Activated CD4-positive, alpha-beta memory T cell treated with anti-CD3 and anti-CD28 coated beads for 36 hours (primary cell): ENCODE data around the gene CHAMP1. TPM values are rescaled to one million over a fixed set of nuclear protein-coding genes. Genes with fewer than 3 reads are reported as not detected.

Experiments used
- CTCF ChIA-PET: fragments of 350-600 bp; sonication (Branson Sonifier 250); formaldehyde crosslinking; loops from one replicate; lab custom pipeline; 2021; ENCODE audit warnings: antibody characterized with exemption, inconsistent platforms; lab: Charles Lee
- POLR2A ChIA-PET: fragments of 350-600 bp; sonication (Branson Sonifier 250); formaldehyde crosslinking; loops from one replicate; lab custom pipeline; 2021; ENCODE audit warnings: antibody characterized with exemption; lab: Charles Lee
- DNase-seq: peaks from one replicate; pipeline ENCODE4 v3.0.0-alpha.2; 2020
- H3K27ac Mint-ChIP-seq: one replicate; pipeline ENCODE4 v1.8.0; 2021; ENCODE audit warnings: mixed read lengths
- H3K27me3 Mint-ChIP-seq: one replicate; pipeline ENCODE4 v1.8.0; 2021; ENCODE audit warnings: mixed read lengths
- H3K36me3 Mint-ChIP-seq: one replicate; pipeline ENCODE4 v1.8.0; 2021; ENCODE audit warnings: mixed read lengths
- H3K4me1 Mint-ChIP-seq: one replicate; pipeline ENCODE4 v1.8.0; 2021; ENCODE audit warnings: low read depth, mixed read lengths
- H3K4me3 Mint-ChIP-seq: one replicate; pipeline ENCODE4 v1.8.0; 2021; ENCODE audit warnings: mild to moderate bottlenecking, mixed read lengths
- H3K9me3 Mint-ChIP-seq: one replicate; pipeline ENCODE4 v1.8.0; 2021; ENCODE audit warnings: mixed read lengths
- intact Hi-C: fragments of 100-400 bp; cut with micrococcal nuclease; formaldehyde crosslinking; loops from one replicate; pipeline ENCODE4 v1.15.1; 2023
- total RNA-seq, 2 experiments: library from RNA; stranded (reverse); gene quantifications; one replicate each; pipeline ENCODE4 v1.2.3, GENCODE V29; 2021

The CHAMP1 gene
- total RNA-seq, 2 experiments from 2014 or later, result 53.6 to 55.4 TPM

GRCh38 chr13:114304346-114305034, 9.8 kb upstream of the CHAMP1 start:
- H3K4me1 Mint-ChIP-seq, result no peaks in the 10 kb centered on the region
- H3K36me3 Mint-ChIP-seq, result peaks cover 30% of the 10 kb centered on the region
- H3K27me3 Mint-ChIP-seq, result no peaks in the 10 kb centered on the region
- CTCF ChIA-PET, result no interaction called here
- no peak for DNase-seq
- POLR2A ChIA-PET, result interaction anchor here (0.9 kb wide), 1 partner anchor 15 kb away, joined by 3 read pairs; no protein-coding TSS in a partner anchor
- no peaks in the 10 kb centered on the region for H3K9me3 Mint-ChIP-seq
- H3K27ac Mint-ChIP-seq, result no peak overlapping the region
- no peak overlapping the region for H3K4me3 Mint-ChIP-seq
- intact Hi-C loops, result no loop called here

GRCh38 chr13:114309086-114309485, 5.2 kb upstream of the CHAMP1 start:
- H3K4me1 Mint-ChIP-seq, result peaks cover 14% of the 10 kb centered on the region
- ChIA-PET POLR2A (no interaction called here), CTCF (no interaction called here)
- no peaks in the 10 kb centered on the region for H3K9me3 Mint-ChIP-seq
- intact Hi-C loops, result no loop called here
- H3K27me3 Mint-ChIP-seq, result no peaks in the 10 kb centered on the region
- H3K4me3 Mint-ChIP-seq, result no peak overlapping the region
- no peak overlapping the region for H3K27ac Mint-ChIP-seq
- no peak for DNase-seq
- H3K36me3 Mint-ChIP-seq, result peaks cover 13% of the 10 kb centered on the region

GRCh38 chr13:114309806-114310410, 4.4 kb upstream of the CHAMP1 start:
- no peak overlapping the region for H3K4me3 Mint-ChIP-seq
- peaks cover 11% of the 10 kb centered on the region for H3K36me3 Mint-ChIP-seq
- ChIA-PET CTCF (interaction anchor here (0.5 to 1.2 kb wide), 3 partner anchors 28 to 368 kb away, joined by 3 read pairs; partner anchors contain the start of gene UPF3A), POLR2A (no interaction called here)
- H3K27me3 Mint-ChIP-seq, result no peaks in the 10 kb centered on the region
- peaks cover 15% of the 10 kb centered on the region for H3K4me1 Mint-ChIP-seq
- intact Hi-C loops, result no loop called here
- H3K9me3 Mint-ChIP-seq, result no peaks in the 10 kb centered on the region
- no peak for DNase-seq
- H3K27ac Mint-ChIP-seq, result no peak overlapping the region

- H3K9me3 Mint-ChIP-seq, result no peaks in the 10 kb centered on the region
- no peak overlapping the region for H3K4me3 Mint-ChIP-seq
- peaks cover 23% of the 10 kb centered on the region for H3K4me1 Mint-ChIP-seq
- no peak overlapping the region for H3K27ac Mint-ChIP-seq
- DNase-seq, result no peak
- CTCF ChIA-PET, result interaction anchor here (0.9 to 1.2 kb wide), 3 partner anchors 29 to 82 kb away, joined by 3 read pairs; partner anchors contain the start of gene UPF3A
- H3K27me3 Mint-ChIP-seq, result no peaks in the 10 kb centered on the region
- H3K36me3 Mint-ChIP-seq, result peaks cover 17% of the 10 kb centered on the region
- POLR2A ChIA-PET, result no interaction called here
- intact Hi-C loops, result no loop called here
These were observed 3.3 kb upstream of the CHAMP1 start for GRCh38 chr13:114310956-114311355.

- POLR2A ChIA-PET, result no interaction called here
- H3K9me3 Mint-ChIP-seq, result no peaks in the 10 kb centered on the region
- H3K27ac Mint-ChIP-seq, result no peak overlapping the region
- H3K36me3 Mint-ChIP-seq, result peaks cover 15% of the 10 kb centered on the region
- H3K4me3 Mint-ChIP-seq, result no peak overlapping the region
- no peak for DNase-seq
- CTCF ChIA-PET, result interaction anchor here (1.1 to 1.2 kb wide), 2 partner anchors 28 to 83 kb away, joined by 3 read pairs; no protein-coding TSS in a partner anchor
- no peaks in the 10 kb centered on the region for H3K27me3 Mint-ChIP-seq
- H3K4me1 Mint-ChIP-seq, result peaks cover 23% of the 10 kb centered on the region
- intact Hi-C loops, result no loop called here
These were observed 2.9 kb upstream of the CHAMP1 start for GRCh38 chr13:114311387-114311786.

DNA sequence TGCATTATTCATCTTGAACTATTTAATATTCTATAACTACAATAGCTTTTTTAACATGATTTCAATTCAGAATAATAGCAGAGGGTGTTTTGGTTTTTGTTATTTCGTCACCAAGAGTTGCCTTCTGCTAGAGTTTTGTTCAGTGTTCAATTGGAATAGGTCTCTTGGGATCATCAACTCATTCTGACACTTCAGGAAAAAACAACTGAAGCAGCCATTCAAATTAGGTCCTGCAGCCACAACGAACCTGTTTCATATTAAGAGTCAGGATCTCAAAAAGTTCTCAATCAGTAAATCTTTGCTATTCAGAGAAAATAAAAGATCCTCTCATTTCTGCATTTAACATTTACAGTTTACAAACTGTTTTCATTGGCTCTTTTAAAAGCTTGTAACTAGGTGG, 2.4 kb upstream of the CHAMP1 start:
- Mint-ChIP-seq H3K27ac (no peak overlapping the region), H3K36me3 (peaks cover 17% of the 10 kb centered on the region), H3K4me1 (peaks cover 28% of the 10 kb centered on the region), H3K9me3 (no peaks in the 10 kb centered on the region), H3K4me3 (no peak overlapping the region), H3K27me3 (no peaks in the 10 kb centered on the region)
- CTCF ChIA-PET, result interaction anchor here (2.0 kb wide), 1 partner anchor 29 kb away, joined by 7 read pairs; no protein-coding TSS in a partner anchor
- no peak for DNase-seq
- POLR2A ChIA-PET, result no interaction called here
- intact Hi-C loops, result no loop called here

DNA sequence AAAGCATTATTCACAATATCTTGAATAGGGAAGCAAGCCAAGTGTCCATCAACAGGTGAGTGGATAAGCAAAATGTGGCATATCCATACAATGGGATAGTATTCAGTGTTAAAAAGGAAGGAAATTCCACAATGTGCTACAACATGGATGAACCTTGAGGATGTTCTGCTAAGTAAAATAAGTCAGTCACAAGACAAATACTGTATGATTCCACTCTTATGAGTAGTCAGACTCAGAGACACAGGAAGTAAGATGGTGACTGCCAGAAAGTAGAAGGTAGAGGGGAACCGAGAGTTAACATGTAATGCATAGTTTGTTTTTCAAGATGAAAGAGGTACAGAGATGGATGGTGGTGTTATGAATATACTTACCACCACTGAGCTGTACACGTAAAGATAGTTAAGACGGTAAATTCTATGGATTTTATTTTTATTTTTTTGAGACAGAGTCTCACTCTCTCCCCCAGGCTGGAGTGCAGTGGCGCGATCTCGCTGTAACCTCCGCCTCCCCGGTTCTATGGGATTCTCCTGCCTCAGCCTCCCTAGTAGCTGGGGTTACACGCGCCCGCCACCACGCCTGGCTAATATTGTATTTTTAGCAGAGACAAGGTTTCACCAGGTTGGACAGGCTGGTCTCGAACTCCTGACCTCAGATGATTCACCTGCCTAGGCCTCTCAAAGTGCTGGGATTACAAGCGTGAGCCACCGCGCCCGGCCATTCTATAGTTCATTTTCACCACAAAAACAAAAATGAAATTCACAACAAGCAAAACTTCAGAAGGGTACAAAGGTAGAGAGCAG, 1.0 kb upstream of the CHAMP1 start:
- Mint-ChIP-seq H3K27me3 (no peaks in the 10 kb centered on the region), H3K9me3 (no peaks in the 10 kb centered on the region), H3K27ac (peak overlapping the region; percentile 96), H3K36me3 (peaks cover 15% of the 10 kb centered on the region), H3K4me1 (peaks cover 40% of the 10 kb centered on the region), H3K4me3 (peak overlapping the region; percentile 81)
- POLR2A ChIA-PET, result interaction anchor here (0.6 to 1.5 kb wide), 5 partner anchors 11 to 44 kb away, joined by 3 to 13 read pairs (median 6); partner anchors contain the start of gene UPF3A
- CTCF ChIA-PET, result interaction anchor here (1.0 to 2.0 kb wide), 4 partner anchors 10 to 246 kb away, joined by 3 to 7 read pairs (median 4); partner anchors contain the start of gene UPF3A
- intact Hi-C loops, result loop anchor here (1.0 kb wide), 3 partner anchors 20 to 32 kb away; partner anchors contain the start of gene UPF3A
- DNase-seq, result peak; percentile 72

GRCh38 chr13:114315074-114315785, 927 bp downstream of the CHAMP1 start:
- intact Hi-C loops, result loop anchor here (1.0 kb wide), 1 partner anchor 9 kb away; no protein-coding TSS in a partner anchor
- DNase-seq, result peak; percentile 26
- POLR2A ChIA-PET, result interaction anchor here (0.6 to 1.1 kb wide), 4 partner anchors 8 to 248 kb away, joined by 3 to 9 read pairs (median 6); partner anchors contain the start of gene UPF3A
- peak overlapping the region; percentile 92 for H3K27ac Mint-ChIP-seq
- peak overlapping the region; percentile 94 for H3K4me3 Mint-ChIP-seq
- H3K27me3 Mint-ChIP-seq, result no peaks in the 10 kb centered on the region
- CTCF ChIA-PET, result no interaction called here
- peaks cover 57% of the 10 kb centered on the region for H3K4me1 Mint-ChIP-seq
- H3K36me3 Mint-ChIP-seq, result peaks cover 27% of the 10 kb centered on the region
- no peaks in the 10 kb centered on the region for H3K9me3 Mint-ChIP-seq

DNA sequence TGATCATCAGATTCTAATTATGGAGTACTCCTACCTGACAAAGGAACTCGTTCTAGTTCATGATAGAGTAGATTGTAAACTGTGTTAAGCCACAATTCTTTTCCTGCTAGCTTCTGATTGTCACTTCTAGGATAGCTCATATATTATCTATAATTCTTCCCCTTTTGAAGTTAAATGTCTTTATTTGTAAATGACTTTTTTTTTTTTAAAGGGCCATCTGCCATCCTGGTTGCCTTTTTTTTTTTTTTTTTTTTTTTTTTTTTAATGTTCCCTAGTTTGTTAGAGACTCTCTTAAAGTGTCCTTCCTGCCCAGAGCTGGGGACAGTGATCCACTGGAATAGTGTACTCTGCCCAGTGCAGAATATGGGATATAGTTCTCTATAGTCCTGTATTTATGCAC, 4.3 kb downstream of the CHAMP1 start:
- no peak overlapping the region for H3K4me3 Mint-ChIP-seq

DNA sequence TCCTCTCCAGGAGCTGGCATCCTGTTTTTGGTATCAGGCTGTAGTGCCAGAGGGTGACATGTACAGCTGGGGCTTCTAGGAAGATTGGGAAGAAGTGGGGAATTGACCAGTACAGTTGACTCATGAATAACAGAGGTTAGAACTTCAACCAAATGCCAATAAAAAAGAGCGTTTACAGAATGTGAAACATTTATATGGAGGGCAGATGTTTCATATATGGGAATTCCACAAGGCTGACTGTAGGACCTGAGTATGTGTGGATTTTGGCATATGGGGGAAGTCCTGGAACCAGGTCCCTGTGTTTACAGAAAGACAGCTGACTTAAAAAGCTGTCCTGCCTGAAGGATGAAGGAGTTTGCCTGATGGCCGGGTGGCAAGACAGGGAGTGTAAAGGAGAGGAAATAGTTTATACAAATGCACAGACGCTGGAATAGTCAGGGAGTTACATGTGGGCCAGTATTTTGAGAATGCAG, 5.2 kb downstream of the CHAMP1 start:
- peaks cover 70% of the 10 kb centered on the region for H3K4me1 Mint-ChIP-seq
- DNase-seq, result no peak
- H3K27ac Mint-ChIP-seq, result peak overlapping the region; percentile 9
- H3K4me3 Mint-ChIP-seq, result no peak overlapping the region
- intact Hi-C loops, result no loop called here
- CTCF ChIA-PET, result interaction anchor here (2.1 kb wide), 1 partner anchor 20 kb away, joined by 7 read pairs; no protein-coding TSS in a partner anchor
- H3K36me3 Mint-ChIP-seq, result peaks cover 59% of the 10 kb centered on the region
- POLR2A ChIA-PET, result no interaction called here
- H3K9me3 Mint-ChIP-seq, result no peaks in the 10 kb centered on the region
- H3K27me3 Mint-ChIP-seq, result no peaks in the 10 kb centered on the region

More for the DNA sequence above, 4.3 kb downstream of the CHAMP1 start:
- ChIA-PET CTCF (interaction anchor here (2.1 kb wide), 1 partner anchor 21 kb away, joined by 7 read pairs; no protein-coding TSS in a partner anchor), POLR2A (interaction anchor here (1.3 kb wide), 1 partner anchor 37 kb away, joined by 3 read pairs; no protein-coding TSS in a partner anchor)
- no peaks in the 10 kb centered on the region for H3K27me3 Mint-ChIP-seq
- H3K36me3 Mint-ChIP-seq, result peaks cover 50% of the 10 kb centered on the region
- peak overlapping the region; percentile 46 for H3K27ac Mint-ChIP-seq
- no peaks in the 10 kb centered on the region for H3K9me3 Mint-ChIP-seq
- DNase-seq, result no peak
- peaks cover 63% of the 10 kb centered on the region for H3K4me1 Mint-ChIP-seq
- intact Hi-C loops, result no loop called here

DNA sequence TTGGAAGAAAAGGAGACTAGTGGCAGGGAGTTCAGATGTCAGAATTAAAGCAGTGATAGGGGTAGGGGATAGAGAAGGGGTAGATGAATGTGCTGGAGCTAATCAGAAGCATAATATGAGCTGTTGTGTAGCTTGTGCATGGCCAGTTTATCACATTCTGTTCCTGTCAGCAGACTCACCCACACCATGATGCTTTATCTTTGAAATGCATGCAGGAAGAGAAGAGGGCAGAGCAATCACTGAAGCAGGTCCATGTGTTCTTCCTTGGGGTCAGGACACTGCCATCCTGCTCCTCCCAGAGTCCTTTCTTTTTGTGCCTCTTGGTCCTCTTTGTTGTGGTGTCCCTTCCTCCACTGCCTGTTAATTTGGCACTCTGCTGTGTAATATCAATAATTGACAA, 5.8 kb downstream of the CHAMP1 start:
- Mint-ChIP-seq H3K9me3 (no peaks in the 10 kb centered on the region), H3K4me1 (peaks cover 74% of the 10 kb centered on the region), H3K36me3 (peaks cover 60% of the 10 kb centered on the region), H3K27ac (peak overlapping the region; percentile 9), H3K27me3 (no peaks in the 10 kb centered on the region), H3K4me3 (no peak overlapping the region)
- intact Hi-C loops, result no loop called here
- POLR2A ChIA-PET, result no interaction called here
- no peak for DNase-seq
- CTCF ChIA-PET, result interaction anchor here (2.1 kb wide), 1 partner anchor 19 kb away, joined by 7 read pairs; no protein-coding TSS in a partner anchor
